Measurements from ENCODE around the gene ZNF79. TPM values are rescaled to one million over a fixed set of nuclear protein-coding genes. Genes with fewer than 3 reads are reported as not detected.

Gene ZNF79
- total and polyA plus RNA-seq, 9 of the 15 experiments (the other 6 are each of a cell fraction or from before 2014, with no cell fraction given) = 0.62 to 7.0 (median 4.1) TPM

GRCh38 chr9:127388037-127388855 lies 35.9 kb upstream of the ZNF79 start (continued):
- TF ChIP-seq ZFP91 (CRISPR knock-in tag; IDR thresholded peaks at IDR 0.05) (no peak), EGR1 (conservative IDR thresholded peaks at IDR 0.05) (no peak), BCL6 (CRISPR knock-in tag; IDR thresholded peaks at IDR 0.05) (no peak), ZNF316 (IDR thresholded peaks at IDR 0.05) (no peak), GTF2E2 (tag; IDR thresholded peaks at IDR 0.05) (no peak), TBP (optimal IDR thresholded peaks at IDR 0.05; ENCODE audit: low read depth, low read length) (no peak), HMG20B (CRISPR knock-in tag; IDR thresholded peaks at IDR 0.05) (no peak), ZBTB5 (IDR thresholded peaks at IDR 0.05) (no peak), CUX1 (CRISPR knock-in tag; IDR thresholded peaks at IDR 0.05) (no peak), GABPB1 (CRISPR knock-in tag; IDR thresholded peaks at IDR 0.05) (no peak), TAF15 (IDR thresholded peaks at IDR 0.05; ENCODE audit: low read depth, low read length) (no peak), SAFB2 (IDR thresholded peaks at IDR 0.05; ENCODE audit: borderline replicate concordance, low read depth, low read length, severe bottlenecking) (no peak), ZNF197 (CRISPR knock-in tag; IDR thresholded peaks at IDR 0.05; ENCODE audit: low read depth) (no peak), PTTG1 (tag; IDR thresholded peaks at IDR 0.05; ENCODE audit: low read depth) (no peak), ADNP (tag; IDR thresholded peaks at IDR 0.05) (no peak), EWSR1 (IDR thresholded peaks at IDR 0.05; ENCODE audit: borderline replicate concordance, low read depth, partially characterized antibody) (no peak), STAG1 (CRISPR knock-in tag; IDR thresholded peaks at IDR 0.05; ENCODE audit: borderline replicate concordance) (no peak)
- TF ChIP-seq, protein P1, sequence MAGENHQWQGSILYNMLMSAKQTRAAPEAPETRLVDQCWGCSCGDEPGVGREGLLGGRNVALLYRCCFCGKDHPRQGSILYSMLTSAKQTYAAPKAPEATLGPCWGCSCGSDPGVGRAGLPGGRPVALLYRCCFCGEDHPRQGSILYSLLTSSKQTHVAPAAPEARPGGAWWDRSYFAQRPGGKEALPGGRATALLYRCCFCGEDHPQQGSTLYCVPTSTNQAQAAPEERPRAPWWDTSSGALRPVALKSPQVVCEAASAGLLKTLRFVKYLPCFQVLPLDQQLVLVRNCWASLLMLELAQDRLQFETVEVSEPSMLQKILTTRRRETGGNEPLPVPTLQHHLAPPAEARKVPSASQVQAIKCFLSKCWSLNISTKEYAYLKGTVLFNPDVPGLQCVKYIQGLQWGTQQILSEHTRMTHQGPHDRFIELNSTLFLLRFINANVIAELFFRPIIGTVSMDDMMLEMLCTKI (IDR thresholded peaks at IDR 0.05; ENCODE audit: partially characterized antibody) = no peak
